CD4-positive, alpha-beta T cell treated with Interleukin-1 beta for 1 hour (primary cell): Measurements from ENCODE around the gene PPP2R5C.
A peak's percentile ranks its signal among the peaks of the same experiment; 100 is the strongest.

Experiments
- DNase-seq, 2 donors: peaks; one replicate each; pipeline ENCODE4 v3.0.0-alpha.2; 2020 to 2022

The PPP2R5C gene

GRCh38 chr14:101844751-101845150 is 83.2 kb downstream of the PPP2R5C start:
- DNase-seq: no peak

- no peak for DNase-seq
Observed at GRCh38 chr14:101845496-101845895, 84.0 kb downstream of the PPP2R5C start.

DNA sequence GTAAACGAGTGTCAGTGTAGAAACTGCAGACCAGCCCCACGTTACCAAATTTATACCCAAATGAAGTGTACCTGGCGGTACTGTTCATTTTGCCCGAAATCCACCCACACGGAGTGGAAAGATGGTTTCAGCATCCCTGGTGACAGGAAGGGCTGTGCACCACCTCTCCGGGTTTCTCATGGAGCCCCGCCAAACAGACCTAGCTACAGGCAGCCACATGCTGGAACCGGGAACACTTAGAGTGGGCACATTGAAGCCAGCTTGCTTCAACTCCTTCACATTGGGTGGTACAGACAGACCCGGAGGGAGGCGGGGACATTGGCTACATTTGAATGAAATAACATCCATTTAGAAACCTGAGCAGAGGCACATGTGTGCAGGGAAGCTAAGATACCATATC is 84.4 kb downstream of the PPP2R5C start:
- no peak for DNase-seq

DNA sequence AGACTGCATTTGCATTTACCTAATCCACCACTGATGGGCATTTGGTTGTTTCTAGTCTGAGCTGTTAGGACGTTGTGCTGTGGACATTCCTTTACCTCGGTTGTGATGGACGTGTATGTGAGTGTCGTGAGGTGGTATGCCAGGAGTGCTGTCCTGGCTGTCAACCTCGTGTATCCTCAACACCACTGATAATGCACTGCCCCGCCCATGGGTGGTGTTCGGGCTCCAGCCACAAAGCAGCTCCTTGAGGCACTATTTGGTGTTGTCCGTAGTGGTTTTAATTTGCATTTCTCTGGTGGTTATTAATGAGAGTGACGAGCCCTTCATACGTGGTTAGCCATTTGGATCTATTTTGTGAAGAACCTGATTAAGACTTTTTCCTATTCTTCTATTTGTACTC is 87.6 kb downstream of the PPP2R5C start:
- DNase-seq: no peak

GRCh38 chr14:101849640-101850039 is 88.1 kb downstream of the PPP2R5C start:
- DNase-seq: no peak

GRCh38 chr14:101851183-101851582 is 89.7 kb downstream of the PPP2R5C start:
- no peak for DNase-seq

DNA sequence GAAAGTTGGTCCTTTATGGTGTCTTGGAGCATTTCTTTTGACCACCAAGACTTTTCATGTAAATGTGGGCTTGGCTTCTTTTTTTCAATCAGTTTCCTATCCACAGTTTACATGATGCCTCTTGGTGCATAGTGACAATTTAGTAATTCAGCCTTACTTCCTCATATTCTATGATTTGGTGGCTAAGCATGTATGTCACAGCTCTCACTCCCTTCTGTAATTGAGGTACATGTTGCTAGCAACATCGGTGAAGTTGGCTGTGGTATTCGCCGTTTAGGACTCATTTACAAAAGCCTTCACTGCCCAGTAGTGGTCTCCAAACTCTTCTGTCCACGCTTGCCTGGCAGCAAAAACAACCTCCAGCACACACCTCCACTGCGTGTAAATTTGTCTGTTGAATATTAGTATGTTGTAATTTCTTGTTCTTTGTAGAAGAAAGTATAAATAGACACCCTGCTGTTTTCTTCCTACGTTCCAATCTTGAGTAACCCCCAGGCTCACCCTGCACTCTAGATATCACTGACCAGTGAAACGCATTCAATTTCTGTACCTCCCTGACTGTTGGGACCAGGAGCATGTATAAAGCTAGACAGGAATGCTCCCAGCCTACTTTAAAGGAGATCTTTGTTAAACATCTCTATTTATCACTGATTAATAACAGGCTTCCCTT is 90.4 kb downstream of the PPP2R5C start:
- no peak for DNase-seq

GRCh38 chr14:101852785-101853184 is 91.3 kb downstream of the PPP2R5C start:
- DNase-seq: no peak

DNA sequence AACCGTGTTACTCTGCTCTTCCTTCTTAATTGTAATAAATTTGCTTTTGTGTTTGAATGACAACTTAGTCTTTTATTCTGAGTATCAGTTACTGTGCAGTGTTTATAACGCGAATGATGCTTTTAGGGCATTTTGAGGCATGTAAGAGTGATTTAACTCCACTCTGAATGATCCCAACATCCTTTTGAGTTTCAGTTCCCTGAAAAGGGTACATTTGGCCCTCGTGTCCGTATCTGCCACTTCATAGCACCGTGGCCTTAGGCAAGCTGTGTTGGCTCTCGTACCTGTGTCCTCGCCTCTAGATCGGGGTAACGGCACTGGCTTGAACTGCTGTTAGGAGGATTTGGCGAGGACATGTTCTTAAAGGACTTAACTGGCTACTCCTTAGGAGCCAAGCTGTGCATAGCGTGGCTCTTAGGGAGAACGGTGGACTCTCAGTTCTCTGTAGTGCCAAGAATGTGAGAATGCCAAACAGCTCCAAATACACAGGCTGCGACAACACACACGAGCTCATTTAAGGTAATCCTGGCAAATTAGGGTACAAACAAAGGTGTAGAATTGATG is 92.0 kb downstream of the PPP2R5C start:
- no peak for DNase-seq

- peak in 1 of 2 donors; percentile 37 for DNase-seq
Observed at GRCh38 chr14:101854366-101854765, 92.9 kb downstream of the PPP2R5C start.

GRCh38 chr14:101855958-101856357 is 94.4 kb downstream of the PPP2R5C start:
- DNase-seq: no peak

GRCh38 chr14:101856536-101856935 is 95.0 kb downstream of the PPP2R5C start:
- no peak for DNase-seq

- no peak for DNase-seq
Observed at GRCh38 chr14:101857226-101857625, 95.7 kb downstream of the PPP2R5C start.

GRCh38 chr14:101858791-101859537 is 97.5 kb downstream of the PPP2R5C start:
- no peak for DNase-seq

DNA sequence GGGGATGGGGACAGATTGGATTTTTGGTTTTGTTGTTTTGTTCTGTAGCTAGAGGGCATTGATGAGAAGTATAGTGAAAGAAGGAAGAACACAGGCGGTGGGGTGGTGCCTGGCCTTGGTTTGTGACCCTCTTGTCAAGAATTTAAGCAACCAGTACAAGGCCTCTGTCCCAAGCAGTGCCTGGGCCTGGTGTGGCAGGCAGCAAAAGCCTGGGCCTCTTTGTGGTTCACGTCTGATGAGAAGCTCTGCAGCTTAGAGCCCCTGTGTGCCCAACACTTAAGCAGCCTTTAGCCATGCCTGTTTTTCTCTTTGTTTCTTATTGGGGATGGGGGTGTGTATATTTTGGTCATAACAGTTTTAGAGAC is 98.0 kb downstream of the PPP2R5C start:
- no peak for DNase-seq

DNA sequence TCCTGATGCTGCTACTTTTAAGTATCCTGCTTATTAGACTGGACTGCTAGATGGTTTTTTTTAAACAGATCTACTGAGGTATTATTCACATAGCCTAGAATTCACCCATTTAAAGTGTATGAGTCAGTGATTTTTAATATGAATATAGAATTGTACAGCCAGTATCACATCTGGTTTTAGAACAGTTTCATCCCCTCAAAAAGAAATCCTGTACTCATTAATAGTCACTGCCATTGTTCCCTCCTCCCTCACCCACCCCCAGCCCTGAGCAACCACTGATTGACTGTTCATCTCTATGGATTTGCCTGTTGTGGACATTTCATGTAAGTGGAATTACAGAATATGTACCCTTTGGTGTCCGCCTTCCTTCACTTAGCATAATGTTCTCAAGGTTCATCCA is 98.4 kb downstream of the PPP2R5C start:
- no peak for DNase-seq

DNA sequence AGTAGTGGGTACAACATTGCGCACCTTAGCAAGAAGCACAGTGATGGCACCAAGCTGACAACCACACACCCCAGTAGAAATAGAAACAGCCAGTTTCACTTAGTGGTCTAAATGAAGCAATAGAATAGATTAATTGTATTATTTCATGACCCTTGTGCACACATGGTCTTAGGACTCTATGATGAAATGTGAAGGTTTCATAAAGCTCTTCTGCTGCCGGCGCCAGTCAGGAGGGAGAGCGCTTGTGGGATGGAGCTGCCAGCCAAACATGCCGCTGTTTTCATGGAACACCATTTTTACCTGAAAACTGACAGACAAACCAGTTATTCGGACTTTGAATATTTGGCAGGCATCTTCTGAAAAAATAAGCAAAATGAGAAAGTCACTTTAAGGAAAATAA is 100.0 kb downstream of the PPP2R5C start:
- no peak for DNase-seq

DNA sequence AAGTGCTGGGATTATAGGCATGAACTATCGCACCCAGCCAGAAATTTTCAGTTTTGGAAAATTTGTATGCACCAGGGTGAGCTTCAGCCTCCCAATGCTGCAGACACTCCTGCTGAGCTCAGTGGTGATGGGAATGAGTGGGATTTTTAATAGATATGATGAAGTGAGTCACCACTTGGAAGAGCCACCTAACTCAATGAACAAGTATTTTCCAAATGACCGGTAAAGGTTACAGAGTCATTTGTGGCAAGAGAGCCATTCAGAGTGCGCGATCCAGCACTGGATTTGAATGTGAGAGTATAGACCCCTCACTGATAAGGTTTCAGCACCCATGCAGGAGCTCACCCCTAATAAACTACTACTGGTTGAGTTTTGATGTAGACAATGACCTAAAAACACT is 100.7 kb downstream of the PPP2R5C start:
- DNase-seq: no peak

DNA sequence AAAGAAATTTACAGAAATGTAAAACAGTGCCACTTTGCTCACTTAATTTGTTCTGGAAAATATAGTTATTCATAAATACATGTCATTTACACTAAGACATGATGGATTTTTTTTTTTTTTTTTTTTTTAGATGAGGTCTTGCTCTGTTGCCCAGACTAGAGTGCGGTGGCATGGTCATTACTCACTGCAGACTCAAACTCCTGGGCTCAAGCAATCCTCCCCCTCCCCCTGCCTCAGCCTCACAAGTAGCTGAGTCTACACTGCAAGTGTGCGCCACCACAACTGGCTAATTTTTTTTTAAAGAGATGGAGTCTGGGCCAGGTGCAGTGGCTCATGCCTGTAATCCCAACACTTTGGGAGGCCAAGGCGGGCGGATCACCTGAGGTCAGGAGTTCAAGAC is 101.2 kb downstream of the PPP2R5C start:
- no peak for DNase-seq

- DNase-seq: no peak
Observed at GRCh38 chr14:101865288-101865687, 103.8 kb downstream of the PPP2R5C start.

- no peak for DNase-seq
Observed at GRCh38 chr14:101867854-101868253, 106.3 kb downstream of the PPP2R5C start.

DNA sequence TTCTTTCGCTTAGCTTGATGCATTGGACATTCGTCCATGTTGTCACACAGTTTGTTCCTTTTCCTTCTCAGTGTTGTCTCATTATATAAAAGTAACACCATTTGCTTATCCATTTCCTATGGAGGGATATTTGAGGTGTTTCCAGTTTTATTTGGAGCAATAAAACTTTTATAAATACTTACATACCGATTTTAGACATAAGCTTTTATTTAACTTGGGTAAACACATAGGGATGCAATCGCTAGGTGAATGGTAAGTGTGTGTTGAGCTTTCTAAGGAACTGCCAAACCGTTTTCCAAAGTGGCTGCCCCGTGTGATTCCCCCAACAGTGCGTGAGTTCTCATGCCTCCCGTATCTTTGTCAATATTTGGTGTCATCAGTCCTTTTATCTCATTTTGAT is 107.7 kb downstream of the PPP2R5C start:
- no peak for DNase-seq

DNA sequence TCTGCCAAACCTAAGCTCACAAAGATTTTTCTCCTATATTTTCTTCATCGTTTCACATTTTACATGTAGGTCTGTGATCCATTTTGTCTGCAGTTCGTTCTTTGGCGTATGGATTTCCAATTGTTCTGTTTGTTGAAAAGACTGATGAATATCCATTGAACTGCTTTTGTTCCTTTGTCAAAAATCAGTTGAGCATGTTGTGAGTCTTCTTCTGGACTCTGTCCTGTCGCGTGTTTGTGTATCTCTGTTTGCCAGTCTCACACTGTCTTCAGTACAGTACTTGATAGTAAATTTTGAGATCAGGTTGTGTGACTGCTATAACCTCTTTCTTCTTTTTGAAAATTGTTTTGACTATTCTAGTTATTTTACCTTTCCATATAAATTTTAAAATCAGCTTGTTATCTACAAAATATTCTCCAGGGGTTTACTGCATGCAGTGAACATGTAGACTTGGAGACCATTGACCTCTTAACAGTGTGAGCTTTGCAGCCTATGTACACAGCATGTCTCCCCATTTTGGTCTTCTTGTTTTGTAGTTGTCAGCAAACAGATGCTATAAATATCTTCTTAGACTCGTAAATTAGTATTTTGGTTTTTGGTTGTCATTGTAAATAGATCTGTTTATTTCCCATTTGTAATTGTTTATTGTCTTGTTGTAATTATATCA is 108.9 kb downstream of the PPP2R5C start:
- no peak for DNase-seq

DNA sequence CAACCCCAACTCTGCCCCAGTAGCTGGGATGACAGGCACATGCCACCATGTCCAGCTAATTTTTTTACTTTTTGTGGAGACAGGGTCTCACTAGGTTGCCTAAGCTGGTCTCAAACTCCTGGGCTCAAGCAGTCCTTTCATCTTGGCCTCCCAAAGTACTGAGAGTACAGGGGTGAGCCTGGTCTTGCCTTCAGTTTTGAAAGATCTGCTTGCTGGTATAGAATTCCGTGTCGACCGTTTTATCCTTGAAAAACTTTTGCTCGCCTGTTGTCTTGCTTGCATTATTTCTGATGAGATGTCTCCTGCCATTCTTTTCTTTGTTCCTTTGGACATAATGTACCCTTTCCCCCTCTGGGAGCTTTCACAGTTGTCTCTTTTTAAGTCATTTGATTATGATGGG is 110.8 kb downstream of the PPP2R5C start:
- DNase-seq: no peak
